M059J (cell line): Measurements from ENCODE around the gene YY1. TPM values are rescaled to one million over a fixed set of nuclear protein-coding genes. Genes with fewer than 3 reads are reported as not detected.
A peak's percentile ranks its signal among the peaks of the same experiment; 100 is the strongest.
"Not testable (repeated sequence)": the region's sequence is repeated elsewhere in the genome, so short reads cannot be mapped to it uniquely, and the experiment has no call there.

Source experiments
- DNase-seq: peaks from one replicate; pipeline ENCODE4 v3.0.0-alpha.2; 2012; ENCODE audit warnings: low read depth
- total RNA-seq: library from RNA; depleted of rRNA; stranded (reverse); fragments of >200 nt; shearing (Covaris generic); gene quantifications from 2 replicates; pipeline ENCODE4 v1.2.3, GENCODE V29; 2014

Gene YY1
- total RNA-seq, 1 experiment from 2014 or later, result 39.5 TPM

GRCh38 chr14:100283984-100284881 is 45.3 kb downstream of the YY1 start:
- DNase-seq, result no peak

- peak; percentile 33 for DNase-seq
Observed at GRCh38 chr14:100285021-100285912, 46.3 kb downstream of the YY1 start.

GRCh38 chr14:100285913-100286400 is 47.0 kb downstream of the YY1 start:
- no peak for DNase-seq

- DNase-seq, result peak; percentile 26
Observed at GRCh38 chr14:100286484-100287191, 47.7 kb downstream of the YY1 start.

- no peak for DNase-seq
Observed at GRCh38 chr14:100287202-100287997, 48.5 kb downstream of the YY1 start.

GRCh38 chr14:100287998-100288295 is 49.0 kb downstream of the YY1 start:
- not testable (repeated sequence) for DNase-seq

- DNase-seq, result no peak
Observed at GRCh38 chr14:100288382-100289185, 49.6 kb downstream of the YY1 start.

DNA sequence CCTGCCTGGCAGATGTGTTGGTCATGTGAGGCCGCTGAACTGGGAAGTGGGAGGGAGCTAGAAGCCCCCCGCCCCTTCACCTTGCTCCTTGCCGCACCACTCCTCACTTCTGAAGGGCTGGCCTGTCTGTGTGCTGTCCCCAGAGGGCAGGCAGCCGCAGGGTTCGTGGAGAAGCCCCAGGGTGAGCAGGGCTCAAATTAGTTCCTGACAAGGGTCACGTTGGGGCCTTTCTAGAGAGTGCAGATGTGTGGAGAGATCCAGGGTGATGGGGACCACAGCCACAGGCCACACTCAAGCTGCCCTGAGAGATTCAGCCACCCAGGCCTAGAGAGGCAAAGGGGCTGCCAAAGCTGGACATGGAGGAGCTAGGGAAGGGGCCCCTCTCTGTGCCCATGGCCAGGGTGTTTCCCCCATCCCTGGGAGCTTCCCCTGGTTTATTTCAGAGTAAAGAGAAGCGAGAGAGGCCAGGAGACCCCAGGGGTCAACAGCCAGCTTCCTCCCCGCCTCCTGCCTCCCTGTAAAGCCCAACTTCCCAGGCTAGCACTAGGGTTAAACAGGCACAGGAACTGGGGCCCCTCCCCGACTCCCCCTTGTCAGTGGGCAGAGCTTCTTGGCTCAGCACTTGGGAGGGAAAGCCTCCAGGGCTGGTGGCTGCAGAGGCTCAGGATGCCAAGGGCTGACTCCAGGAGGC is 51.1 kb downstream of the YY1 start:
- no peak for DNase-seq

GRCh38 chr14:100290607-100291304 is 51.8 kb downstream of the YY1 start:
- no peak for DNase-seq

- DNase-seq, result no peak
Observed at GRCh38 chr14:100291305-100292075, 52.5 kb downstream of the YY1 start.

- DNase-seq, result no peak
Observed at GRCh38 chr14:100292301-100292775, 53.4 kb downstream of the YY1 start.

DNA sequence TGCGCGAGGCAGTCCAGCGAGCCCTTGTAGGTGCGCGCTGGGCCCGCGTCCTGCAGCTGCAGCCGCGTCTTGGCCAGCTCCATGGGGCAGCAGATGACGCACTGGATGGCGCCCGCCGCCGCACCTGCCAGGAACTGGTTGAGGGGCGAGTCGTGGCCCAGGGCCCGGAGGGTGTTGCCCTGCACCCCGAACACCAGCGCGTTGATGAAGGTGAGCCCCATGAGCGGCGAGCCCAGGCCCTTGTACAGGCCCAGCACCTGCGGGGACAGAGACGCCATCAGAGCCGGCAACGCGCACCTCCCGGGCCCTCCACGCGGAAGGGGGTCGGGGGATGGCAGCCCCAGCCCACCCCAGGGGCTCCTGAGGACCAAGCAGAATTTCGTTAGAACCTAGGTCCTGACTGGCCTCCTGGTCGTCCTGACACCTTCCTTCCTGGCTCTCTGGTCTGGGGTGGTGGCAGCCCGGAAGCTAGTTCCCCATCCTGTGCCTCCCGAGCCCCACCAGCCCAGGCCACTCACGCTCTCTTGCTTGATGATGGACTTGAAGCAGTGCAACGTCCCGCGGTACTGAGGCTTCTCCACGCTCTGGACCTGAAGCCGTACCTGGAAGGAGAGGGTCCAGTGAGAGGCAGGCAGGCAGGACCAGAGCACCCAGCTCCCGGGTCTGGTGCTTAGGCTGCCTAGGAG is 54.0 kb downstream of the YY1 start:
- no peak for DNase-seq

DNA sequence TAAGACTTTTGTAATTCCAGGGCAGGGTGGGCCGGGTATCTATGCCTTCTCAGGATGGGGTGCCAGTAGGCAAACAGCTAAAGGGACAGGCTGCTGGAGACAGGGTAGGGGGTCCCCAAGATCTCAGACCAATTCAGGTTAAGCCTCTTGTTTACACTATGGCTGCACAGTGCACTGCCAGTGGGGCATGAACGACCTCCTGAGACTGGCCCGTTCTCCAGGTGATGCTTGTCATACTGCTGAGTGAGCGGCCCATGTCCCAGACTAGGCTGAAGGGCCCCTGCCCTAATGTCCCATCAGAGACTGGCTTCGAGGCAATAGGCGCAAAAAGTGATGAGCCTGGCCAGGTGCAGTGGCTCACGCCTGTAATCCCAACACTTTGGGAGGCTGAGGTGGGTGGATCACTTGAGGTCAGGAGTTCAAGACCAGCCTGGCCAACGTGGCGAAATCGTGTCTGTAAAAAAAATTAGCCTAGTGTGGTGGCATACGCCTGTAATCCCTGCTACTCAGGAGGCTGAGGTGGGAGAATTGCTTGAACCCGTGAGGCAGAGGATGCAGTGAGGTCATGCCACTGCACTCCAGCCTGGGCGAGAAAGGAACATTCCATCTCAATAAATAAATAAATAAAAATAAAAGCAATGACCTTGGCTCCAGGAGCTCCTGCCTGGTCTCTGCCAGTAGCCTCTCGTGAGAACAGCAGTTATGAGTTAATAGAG is 54.7 kb downstream of the YY1 start:
- no peak for DNase-seq

- DNase-seq, result no peak
Observed at GRCh38 chr14:100294213-100294962, 55.4 kb downstream of the YY1 start.

- DNase-seq, result no peak
Observed at GRCh38 chr14:100294963-100295330, 56.0 kb downstream of the YY1 start.
